T-helper 1 cell treated with Interleukin-12 subunit alpha and Interleukin-12 subunit beta and Interleukin-4 antibody, amounts not matched to agents 30 ng/mL and 1 ng/mL, for 36 hours (primary cell): ENCODE results near the gene ESPL1. TPM values are rescaled to one million over a fixed set of nuclear protein-coding genes. Genes with fewer than 3 reads are reported as not detected.
"Not testable (repeated sequence)": the region's sequence is repeated elsewhere in the genome, so short reads cannot be mapped to it uniquely, and the experiment has no call there.

ENCODE experiments used
- intact Hi-C: fragments of 100-400 bp; cut with micrococcal nuclease; formaldehyde crosslinking; loops from one replicate; pipeline ENCODE4 v1.15.1; 2024
- total RNA-seq: library from RNA; stranded (reverse); gene quantifications from 2 replicates; pipeline ENCODE4 v1.2.3, GENCODE V29; 2022

ESPL1 gene
- total RNA-seq, 1 donor from 2014 or later: 58.2 TPM

DNA sequence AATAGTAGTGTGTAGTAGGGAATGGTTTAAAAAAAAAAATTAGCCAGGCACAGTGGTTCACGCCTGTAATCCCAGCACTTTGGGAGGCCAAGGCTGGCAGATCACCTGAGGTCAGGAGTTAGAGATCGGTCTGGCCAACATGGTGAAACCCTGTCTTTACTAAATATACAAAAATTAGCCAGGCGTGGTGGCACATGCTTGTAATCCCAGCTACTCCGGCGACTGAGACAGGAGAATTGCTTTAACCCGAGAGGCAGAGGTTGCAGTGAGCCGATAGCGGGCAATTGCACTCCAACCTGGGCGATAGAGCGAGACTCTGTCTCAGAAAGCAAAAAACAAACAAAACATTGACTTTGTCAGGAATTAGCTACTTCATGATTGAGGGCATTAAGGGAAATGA lies 29.0 kb downstream of the ESPL1 start:
- intact Hi-C loops: not testable (repeated sequence)

DNA sequence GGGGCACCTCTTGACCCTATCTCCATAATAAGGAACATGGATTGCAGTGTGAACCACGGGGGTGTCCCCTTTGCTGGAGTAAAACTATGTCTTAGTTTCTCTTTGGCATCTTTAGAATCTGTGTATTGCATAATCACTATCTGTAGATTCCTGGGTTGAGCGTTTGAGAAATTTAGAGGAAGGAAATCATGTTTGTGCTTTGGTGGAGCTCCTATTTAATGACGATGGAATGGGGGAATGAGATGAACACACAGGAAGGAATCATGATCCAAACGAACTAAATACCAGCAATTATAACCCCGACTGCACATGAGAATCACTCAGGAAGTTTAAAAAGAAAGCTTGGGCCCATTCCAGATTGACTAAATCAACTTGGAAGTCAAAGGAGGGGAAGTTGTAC lies 30.1 kb downstream of the ESPL1 start:
- intact Hi-C loops: no loop called here

DNA sequence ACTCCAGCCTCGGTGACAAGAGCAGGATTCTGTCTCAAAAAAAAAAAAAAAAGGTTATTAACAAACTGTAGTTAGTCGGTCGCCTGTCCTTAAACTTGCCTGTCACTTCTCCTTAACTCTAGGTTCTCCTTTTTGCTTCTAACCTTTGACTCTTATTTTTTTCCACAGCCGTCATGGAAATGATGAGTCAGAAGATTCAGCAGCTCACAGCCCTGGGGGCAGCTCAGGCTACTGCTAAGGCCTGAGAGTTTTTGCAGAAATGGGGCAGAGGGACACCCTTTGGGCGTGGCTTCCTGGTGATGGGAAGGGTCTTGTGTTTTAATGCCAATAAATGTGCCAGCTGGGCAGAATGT lies 31.0 kb downstream of the ESPL1 start:
- intact Hi-C loops: loop anchor here (1.0 kb wide), 8 partner anchors 22 to 152 kb away; partner anchors contain the start of genes AAAS, CSAD, ESPL1 and PRR13

DNA sequence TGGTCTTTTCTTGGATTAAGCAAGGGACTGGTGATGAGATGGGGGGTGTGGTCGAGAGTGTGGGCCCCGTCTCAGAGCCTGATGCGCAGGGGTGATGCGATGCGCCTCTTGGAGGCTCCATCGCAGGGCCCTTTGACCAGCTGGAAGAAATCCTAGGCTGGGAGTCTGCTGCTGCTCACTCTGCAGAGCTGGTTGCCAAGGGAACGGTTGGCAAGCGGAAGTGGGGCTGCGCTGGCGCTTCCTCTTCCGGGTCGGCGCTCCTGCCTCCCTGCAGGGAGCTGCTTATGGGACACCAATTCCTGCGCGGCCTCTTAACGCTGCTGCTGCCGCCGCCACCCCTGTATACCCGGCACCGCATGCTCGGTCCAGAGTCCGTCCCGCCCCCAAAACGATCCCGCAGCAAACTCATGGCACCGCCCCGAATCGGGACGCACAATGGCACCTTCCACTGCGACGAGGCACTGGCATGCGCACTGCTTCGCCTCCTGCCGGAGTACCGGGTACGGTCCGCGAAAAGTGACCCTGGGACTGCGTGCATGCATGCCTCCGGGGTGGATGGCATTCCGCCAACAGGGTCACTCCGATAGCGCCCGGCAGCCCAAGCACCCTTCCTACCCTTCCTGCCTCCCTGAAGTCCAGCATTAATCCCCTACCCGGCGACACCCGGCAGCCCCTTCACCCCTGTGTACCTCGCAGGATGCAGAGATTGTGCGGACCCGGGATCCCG lies 31.5 kb downstream of the ESPL1 start, which contains the start of gene MYG1:
TSS of gene MYG1 (plus strand) at position 242 of the 727 bp plus-strand sequence. CDS start at position 285, 43 bp downstream.
- intact Hi-C loops: loop anchor here (1.0 kb wide), 8 partner anchors 22 to 152 kb away; partner anchors contain the start of genes AAAS, CSAD, ESPL1 and PRR13

DNA sequence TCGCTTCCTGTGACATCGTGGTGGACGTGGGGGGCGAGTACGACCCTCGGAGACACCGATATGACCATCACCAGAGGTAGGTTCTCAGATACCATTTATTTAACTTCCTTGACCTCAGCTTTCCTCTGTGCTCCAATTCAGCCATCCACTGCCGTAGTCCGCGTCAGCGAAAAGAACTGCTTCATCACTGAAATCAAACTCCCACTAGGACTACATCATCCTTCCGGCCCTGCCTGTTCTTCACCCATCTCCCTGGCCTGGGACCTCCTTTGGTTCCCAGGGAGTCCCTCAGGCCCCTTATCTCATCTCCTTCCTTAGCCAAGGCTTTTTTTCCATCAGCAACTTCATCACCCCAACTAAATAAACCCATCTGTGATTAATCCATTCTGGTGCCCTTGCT lies 32.1 kb downstream of the ESPL1 start:
- intact Hi-C loops: no loop called here

DNA sequence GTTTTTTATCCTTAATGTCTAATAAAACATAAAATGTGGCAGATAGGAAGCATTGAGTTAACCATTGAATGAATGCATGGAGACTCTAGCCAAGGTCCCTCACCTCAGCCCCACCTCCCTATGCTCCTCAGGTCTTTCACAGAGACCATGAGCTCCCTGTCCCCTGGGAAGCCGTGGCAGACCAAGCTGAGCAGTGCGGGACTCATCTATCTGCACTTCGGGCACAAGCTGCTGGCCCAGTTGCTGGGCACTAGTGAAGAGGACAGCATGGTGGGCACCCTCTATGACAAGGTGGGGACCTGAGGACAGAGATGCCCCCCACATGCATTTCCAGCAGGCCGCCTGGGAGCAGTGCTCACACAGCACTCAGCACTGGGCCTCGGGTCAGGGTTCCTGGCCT lies 34.8 kb downstream of the ESPL1 start:
- intact Hi-C loops: no loop called here

DNA sequence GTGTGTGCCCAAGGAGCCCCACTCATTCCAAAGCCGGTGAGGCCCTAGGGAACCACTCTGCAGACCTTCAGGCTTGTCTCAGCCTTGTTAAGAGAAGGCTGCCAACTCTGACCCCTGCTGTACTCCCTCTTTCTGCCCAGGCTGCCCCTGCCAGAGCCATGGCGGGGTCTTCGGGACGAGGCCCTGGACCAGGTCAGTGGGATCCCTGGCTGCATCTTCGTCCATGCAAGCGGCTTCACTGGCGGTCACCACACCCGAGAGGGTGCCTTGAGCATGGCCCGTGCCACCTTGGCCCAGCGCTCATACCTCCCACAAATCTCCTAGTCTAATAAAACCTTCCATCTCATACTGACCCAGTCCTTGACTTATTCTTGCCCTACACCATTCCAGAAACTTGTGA lies 38.7 kb downstream of the ESPL1 start:
- intact Hi-C loops: no loop called here

DNA sequence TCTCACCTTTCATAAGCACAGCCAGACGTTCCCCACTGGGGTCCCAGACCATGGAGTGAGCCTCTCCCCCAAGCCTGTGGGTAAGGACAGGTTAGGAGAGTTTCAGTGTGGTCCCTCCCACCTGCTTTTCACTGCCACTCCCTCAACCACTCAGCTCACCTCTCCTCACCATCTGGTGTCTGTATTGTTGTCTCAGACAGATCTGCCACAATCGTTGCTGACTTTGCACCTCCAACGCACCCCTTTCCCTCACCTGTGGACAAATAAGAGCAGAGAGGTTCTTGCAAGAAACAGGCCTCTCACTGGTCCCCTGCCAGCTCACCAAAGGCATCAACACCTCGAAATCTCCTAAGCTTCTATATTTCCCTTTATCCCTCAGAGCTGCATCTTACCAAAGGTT lies 40.2 kb downstream of the ESPL1 start:
- intact Hi-C loops: no loop called here

DNA sequence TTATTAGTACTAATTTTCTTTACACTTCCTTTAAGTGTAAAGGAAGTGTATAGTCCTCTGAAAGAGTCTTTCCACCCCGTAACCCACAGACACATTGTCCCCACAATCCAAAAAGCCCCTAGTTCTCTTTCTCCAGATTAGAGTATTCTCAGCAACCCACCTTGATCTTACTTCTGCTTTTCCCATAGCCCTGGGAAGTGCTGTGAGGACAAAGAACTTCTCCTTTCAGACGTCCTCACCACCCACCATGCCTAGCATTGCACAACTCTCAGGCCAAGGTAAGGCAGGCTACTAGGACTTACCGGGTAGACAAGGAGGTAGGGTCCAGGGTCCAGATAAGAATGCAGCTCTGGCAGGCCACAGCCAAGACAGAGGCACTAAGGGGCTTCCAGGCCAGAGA lies 45.9 kb downstream of the ESPL1 start:
- intact Hi-C loops: no loop called here

DNA sequence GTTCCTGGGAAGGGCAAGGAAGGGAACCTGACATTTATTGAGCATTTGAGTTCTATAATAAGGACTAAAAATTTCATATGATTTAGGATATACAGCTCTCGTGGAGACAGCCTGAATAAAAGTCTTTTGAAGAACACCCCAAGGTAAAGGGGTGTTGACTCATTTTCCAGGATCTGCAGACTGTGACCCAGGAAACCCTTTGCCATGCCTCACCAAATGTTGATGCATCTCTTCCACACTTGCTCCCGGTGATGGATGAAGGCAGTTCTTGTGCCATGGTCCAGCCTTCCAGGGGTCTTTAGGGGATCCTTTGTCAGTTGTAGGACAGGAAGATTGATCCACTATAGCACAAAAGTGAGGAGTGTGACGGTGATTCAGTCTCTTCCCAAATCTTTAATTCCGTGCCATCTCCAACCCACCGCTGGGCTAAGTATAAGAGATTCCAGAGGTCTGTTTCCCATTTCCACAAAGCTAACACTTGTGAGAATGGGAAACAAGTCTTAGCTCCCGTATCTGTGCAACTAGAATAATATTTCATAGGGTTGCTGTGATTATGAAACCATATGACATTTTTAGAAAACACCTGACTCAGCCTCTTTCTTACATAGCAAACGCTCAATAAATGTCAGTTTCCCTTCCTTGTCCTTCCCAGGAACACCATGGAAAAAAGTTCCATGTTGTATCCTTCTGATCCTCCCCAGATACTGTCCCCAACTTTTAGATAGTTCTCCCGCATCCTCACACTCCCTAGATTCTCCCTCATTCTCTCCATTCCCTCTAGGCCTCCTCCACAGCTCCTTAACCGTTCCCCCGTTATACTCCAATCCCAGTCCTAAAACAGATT lies 52.5 kb downstream of the ESPL1 start:
- intact Hi-C loops: loop anchor here (1.0 to 5.0 kb wide), 16 partner anchors 21 to 957 kb away; partner anchors contain the start of genes ATF7, ATP5MC2, CSAD and EIF4B

DNA sequence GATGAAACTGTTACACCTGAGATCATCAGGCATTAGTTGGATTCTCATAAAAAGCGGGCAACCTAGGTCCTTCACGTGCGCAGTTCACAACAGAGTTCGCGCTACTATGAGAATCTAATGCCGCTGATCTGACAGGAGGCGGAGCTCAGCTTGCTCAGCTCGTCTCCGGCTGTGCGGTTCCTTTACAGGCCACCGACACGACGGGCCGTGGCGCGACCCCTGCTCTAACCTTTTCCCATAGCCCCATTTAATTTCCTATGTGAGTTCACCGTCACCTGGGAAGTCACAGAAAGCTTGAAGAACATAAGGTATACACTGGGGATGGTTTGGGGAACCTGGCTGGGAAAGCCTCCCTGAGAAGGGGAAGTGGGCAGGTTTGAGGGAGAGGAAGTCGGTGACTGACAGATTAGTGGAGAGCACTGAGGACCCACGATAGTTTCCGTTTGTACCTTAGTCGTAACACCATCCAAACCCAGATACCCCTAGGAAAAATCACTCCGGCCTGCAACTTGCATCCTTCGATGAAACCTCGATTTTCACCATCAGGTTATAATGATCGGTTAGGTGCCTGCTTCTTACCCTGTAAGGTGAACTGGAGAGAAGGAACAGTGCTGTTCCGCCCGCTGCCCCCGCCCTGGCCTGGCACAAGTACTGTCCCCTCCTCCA lies 56.1 kb downstream of the ESPL1 start:
- intact Hi-C loops: loop anchor here (1.0 to 5.0 kb wide), 6 partner anchors 21 to 953 kb away; no protein-coding TSS in a partner anchor

DNA sequence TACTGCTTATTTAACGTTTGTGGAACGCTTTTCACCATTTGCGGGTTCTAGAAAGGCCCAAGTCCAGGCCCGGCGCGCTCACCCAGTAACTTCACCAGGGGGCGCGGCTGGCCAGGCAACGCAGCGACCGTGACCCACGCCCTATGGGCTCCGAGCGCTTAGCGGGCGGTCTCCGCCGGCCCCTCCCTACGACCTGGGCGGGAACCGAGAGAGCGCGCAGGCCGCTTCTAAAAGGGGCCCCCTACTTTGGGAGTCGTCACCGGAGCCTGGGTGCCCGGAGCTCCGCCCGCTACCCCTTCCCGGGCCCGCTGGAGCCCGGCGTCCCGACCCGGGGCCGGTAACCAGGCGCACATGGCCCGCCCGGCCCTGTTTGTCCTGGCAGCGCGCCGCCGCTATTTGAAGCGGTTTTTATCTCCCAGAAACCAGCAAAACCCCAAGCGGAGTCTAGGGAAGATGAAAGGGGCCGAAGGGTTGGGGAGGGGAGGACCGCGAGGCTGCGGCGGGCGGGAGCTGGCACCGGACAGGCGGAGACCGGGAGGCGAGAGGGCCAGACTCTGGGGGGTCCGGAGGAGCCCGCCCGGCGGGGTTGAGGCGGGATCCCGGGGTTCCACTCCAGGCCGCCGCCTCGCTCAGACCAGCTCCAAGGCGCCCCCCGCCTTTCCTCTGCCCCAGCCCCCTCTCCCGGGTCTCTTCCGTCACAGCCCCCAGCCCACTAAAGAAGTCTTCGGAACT lies 56.8 kb downstream of the ESPL1 start:
- intact Hi-C loops: loop anchor here (1.0 to 5.0 kb wide), 6 partner anchors 20 to 952 kb away; no protein-coding TSS in a partner anchor

DNA sequence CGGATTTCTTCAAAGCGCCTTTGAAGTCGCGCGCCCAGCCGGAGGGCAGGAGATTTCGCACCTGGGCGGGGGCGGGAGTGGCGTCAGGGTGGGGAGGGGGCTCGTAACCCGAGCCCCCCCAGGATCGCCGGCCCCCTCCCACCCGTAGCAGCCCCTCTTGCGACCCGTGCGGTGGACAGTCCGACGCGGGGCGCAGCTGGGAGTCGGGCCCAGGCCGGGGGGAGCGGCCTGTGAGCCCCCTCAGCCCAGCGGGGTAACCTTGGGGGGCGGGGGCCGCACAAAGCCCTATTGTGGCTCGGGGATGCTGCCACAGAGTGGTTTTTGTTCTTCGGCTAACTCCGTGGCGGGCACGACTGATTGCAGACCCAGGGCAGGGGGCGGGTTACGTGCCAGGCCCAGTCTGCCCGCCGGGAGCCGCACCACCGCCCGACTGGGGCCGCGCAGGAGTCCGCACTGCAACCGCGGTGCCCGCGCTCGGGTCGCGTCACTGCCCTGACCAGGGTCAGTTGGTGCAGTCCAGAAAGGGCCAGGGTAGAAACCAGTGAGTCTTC lies 57.5 kb downstream of the ESPL1 start:
- intact Hi-C loops: loop anchor here (2.0 kb wide), 1 partner anchor 27 kb away; no protein-coding TSS in a partner anchor

DNA sequence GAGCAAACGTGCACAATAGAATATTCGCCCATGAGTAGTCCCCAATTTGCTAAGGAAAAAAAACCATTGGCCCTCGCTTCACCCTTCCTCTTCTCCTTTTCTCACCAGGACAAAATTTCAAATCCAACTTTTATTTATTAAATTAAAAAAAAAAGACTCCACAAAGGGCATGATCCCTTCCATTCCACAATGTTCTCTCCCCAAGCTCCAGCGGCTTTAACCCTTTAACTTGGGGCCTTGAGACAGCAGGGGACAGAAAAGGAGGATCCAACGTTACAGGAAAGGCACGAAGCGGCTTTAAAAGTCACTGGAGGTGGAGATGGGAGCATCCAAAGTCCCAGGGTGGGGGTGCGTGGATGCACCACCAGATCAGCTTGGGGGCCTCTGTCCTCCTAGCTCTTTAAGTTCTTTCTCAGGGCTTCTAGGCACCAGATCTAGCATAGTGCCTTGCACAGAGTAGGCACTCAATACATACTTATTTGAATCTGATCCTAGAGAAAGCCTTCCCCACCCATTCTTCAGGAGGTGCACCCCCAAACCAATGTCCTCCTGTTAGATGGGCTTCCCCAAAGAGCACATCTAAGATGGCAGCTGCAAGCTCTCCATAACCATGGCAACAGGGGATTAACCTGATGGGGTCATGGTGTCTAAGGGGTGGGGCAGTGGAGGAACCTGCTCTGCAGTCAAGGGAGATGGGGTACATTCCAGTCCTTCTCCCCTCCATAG lies 58.5 kb downstream of the ESPL1 start:
- intact Hi-C loops: no loop called here

DNA sequence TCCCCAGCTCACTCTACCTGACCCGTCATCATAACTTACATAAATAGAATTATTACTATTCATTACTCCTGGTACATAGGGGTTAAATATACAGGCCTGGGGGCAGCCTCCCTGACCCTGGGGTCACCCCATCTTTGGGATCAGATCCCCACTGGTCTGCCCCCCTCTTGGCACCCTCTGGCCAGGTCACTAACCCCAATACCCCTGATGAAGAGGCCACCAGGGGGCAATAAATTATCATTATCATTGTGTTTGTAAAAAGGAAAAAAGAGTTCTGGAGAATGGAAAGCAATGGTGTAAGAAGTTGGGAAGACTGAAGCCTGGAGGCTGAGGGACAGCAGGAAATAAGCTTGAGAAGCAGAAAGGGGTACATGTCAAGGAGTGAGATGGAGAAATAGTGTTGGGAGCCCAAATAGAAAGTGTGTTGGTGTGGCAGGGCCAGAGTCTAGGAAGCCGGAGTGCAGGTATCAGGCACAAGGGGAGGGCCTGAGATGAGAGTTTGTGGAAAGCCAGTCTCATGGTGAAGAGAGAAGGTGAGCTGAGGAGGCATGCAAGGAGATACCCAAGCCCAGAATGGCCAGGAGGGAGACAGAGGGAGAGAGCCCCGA lies 59.4 kb downstream of the ESPL1 start:
- intact Hi-C loops: no loop called here

DNA sequence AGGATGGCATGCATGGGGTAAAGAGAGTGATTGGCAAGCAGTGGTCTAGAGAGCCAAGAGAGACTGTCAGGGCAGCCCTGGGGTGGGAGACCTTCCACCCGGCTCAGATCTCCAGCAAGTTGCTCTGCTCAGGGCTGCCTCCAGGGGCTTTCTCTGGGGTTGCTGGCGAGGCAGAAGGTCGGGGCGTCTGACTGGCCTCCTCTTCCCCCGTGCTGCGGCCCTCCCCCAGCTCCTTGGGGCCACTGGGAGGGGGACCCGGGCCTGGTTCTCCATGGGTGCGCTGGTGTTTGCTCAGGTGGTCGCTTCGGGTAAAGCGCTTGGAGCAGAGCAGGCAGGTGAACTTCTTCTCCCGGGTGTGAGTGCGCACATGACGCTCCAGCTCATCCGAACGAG lies 59.9 kb downstream of the ESPL1 start:
- intact Hi-C loops: no loop called here

DNA sequence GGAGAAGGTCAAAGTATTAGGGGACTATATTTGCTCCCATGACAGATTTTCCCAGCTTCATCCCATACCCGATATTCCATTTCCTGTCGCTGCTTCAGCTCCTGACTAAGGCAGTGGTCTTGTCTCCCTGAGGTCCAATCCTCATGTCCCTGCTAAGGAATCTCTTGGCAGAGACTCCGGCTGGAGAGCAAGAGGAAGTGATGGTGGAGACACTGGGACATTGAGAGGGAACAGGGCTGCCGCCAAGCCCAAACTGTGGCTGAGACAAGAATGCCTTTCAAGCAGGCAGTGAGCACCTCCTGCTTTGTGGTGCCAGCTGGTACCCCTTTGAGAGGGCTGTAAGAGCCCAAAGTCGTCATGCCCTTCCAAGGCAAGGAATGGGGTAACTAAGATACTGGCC lies 62.6 kb downstream of the ESPL1 start:
- intact Hi-C loops: no loop called here

DNA sequence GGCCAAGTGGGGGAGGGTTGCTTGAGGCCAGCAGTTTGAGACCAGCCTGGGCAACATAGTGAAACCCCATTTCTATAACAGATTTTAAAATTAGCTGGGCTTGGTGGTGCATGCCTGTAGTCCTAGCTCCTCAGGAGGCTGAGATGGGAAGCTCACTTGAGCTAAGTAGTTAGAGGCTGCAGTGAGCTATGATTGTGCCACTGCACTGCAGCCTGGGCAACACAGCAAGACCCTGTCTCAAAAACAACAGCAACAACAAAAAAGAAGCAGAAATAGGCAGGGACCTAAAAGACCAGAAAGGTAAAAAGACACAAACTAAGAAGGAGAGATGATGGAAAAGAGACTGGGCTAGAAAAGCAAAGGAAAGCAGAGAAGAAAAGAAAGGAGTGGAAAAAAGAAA lies 64.2 kb downstream of the ESPL1 start:
- intact Hi-C loops: not testable (repeated sequence)

DNA sequence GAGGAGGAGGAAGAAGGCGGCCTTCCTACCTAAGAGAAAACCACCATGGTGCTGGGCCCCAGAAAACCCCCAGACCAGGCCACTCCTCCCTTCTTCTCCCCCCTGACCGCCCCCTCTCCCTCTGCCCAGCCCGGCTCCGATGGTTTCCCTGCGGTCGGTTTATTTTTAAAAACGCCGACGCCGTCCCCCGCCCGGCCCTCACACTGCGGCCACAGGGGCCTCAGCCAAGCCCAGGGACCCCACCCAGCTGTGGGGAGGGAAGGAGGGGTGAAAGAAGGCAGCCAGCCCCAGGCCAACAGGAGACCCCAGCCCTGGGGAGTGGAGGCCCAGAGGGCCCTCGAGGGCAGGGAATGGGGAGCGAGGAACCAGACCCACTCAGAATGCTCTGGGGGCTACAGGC lies 64.6 kb downstream of the ESPL1 start:
- intact Hi-C loops: no loop called here

DNA sequence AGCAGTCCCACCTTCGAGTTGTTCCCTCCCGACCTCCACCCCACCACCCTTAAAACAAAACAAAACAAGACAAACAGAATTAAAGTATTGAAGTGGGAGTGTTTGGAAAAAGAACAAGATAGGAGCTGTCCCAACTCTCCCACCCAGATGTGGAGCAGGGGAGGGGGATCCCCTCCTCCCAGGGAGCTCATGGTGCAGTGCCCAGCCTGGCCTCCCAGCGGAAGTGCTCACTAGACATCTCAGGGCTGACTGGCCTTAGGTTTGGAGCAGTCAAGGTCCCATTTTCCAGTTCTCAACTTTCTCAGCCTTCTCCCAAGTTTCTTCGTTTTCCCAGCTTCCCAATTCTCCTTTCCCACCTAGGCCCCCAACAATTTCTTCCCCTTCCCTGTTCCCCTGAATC lies 65.2 kb downstream of the ESPL1 start:
- intact Hi-C loops: no loop called here
